Stimulated activated CD4-positive, alpha-beta T cell treated with anti-CD3 and anti-CD28 coated beads, Interleukin-2, amount 100 ng/mL, for 4 hours (primary cell): ENCODE measurements around the gene WIPF2.
"Not testable (repeated sequence)": the region's sequence is repeated elsewhere in the genome, so short reads cannot be mapped to it uniquely, and the experiment has no call there.

Experiments used
- DNase-seq: peaks from one replicate; pipeline ENCODE4 v3.0.0-alpha.2; 2020; ENCODE audit warnings: low read depth

Gene WIPF2

DNA sequence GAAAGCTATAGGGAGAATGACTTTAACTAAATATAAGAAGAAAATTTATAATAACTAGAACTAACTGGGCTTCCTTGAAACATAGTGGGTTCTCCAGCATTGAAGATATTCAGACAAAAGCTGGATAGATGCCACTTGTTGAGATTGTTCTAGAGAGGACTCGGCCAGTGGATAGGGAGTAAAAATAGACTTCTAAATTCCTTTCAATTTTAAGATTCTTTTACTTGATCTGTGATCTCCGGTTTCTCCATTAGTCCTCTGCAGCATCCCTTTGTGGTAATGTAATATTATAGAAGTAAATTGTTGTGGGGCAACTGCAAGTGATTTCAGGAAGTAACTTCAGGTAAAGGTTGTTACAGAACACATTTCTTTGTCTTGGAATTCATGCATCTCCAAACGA, 79.6 kb downstream of the WIPF2 start:
- DNase-seq, result no peak

DNA sequence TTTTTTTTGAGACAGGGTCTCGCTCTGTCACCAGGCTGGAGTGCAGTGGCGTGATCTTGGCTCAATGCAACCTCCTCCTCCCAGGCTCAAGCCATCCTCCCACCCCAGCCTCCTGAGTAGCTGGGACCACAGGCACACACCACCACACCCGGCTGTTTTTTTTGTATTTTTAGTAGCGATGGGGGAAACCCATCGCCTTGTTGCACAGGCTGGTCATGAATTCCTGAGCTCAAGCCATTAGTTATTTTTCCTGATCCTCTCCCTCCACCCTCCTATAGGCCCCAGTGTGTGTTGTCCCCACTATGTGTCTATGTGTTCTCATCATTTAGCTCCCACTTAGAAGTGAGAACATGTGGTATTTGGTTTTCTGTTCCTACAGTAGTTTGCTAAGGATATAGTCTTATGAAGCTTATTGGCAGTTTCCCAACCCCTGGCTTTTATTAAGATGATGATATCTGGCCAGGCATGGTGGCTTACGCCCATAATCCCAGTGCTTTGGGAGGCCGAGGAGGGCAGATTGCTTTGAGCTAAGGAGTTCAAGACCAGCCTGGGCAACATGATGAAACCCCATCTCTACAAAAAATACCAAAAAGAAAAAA, 80.2 kb downstream of the WIPF2 start:
- not testable (repeated sequence) for DNase-seq

DNA sequence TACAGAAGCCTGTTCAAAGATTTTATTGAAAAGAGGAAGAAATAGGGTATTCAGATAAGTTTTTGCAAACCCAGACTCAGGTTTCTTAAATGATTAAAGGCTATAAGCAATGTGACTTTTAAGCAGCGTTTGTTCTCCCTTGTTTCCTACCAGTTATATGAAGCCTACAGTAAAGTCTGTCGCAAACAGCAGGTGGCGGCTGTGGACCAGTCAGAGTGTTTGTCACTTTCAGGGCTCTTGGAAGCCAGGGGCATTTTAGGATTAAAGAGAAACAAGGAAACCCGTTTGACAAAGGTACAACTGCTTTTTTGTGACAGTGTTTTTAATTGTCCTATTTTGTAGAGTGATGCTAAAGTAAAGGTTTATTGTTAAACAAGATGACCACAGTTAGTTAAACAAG, 82.2 kb downstream of the WIPF2 start:
- DNase-seq, result no peak

DNA sequence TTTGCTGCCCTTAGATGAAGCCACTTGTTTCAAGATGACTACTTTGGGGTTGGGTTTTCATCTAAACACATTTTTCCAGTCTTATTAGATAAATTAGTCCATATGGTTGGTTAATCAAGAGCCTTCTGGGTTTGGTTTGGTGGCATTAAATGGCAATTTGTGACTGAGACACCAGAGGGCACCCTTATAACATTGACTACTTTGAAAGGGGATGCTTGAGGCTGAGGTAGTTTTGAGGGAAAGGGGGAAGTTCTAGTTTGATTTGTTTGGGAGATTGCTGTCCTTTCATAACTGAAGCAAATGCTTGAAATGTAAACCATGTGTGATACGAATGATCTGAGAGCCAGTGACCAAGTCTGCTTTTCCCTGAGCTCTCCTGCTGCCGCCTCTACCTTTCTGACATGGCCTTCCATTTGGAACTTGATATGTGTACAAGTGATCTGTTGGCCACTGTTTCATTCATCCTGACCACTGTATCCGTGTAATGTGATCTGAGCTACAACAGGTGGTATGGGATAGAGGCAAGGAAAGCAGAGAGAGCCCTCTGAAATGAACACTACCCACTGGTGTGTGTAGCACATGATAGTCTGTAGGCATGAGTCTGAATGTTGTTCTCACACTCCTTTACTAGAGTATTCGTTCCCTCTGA, 84.0 kb downstream of the WIPF2 start:
- DNase-seq, result no peak

DNA sequence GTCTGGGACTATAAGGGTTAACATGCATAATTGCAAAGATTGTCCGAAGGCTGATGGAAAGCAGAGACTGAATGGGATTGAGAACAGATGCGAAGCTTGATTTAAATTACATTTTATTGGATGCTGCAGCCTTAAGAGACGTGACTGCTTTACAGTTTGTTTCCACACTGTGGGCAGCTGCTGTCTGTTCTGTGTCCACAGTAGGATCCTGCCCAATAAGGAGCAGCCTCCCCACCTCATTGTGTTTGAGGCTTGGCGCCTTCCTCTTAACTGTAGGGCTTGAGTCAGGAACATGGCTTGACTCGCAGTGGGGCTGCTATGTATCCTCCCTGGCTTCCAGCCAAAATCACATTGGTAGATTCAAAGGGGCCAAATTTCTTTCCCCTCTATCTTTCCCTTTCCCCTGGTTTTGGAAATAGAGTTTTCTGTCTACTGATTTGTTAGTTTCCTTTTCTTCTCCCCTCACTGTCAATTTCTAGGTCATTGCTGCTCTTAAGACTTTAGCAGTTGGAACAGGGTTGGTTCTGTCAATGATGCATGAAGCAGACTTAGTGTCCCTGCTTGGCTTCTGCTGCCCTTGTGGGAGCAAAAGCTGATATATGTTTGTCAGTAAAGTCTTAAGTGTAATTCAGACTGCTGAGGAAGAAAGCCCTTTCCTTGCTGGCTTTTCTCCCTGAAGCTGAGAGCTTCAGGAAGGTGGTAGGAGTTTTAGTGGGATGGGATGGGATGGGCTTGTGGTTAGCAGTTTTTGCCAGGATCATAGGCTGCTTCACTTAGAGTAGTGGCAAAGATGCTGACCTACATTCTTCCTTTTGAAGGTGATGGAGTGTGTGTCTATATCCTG, 84.8 kb downstream of the WIPF2 start:
- no peak for DNase-seq

DNA sequence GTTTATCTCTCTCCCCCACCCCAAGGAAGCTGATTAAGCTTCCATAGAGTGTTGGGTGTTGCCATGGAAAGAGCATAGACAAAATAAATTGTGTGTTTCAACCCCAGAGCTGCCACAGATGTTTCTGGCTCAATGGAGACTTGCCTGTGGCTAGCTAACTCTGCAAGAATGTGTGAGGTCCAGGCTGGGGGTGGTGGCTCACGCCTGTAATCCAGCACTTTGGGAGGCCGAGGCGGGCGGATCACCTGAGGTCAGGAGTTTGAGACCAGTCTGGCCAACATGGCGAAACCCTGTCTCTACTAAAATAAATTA, 85.4 kb downstream of the WIPF2 start:
- not testable (repeated sequence) for DNase-seq

DNA sequence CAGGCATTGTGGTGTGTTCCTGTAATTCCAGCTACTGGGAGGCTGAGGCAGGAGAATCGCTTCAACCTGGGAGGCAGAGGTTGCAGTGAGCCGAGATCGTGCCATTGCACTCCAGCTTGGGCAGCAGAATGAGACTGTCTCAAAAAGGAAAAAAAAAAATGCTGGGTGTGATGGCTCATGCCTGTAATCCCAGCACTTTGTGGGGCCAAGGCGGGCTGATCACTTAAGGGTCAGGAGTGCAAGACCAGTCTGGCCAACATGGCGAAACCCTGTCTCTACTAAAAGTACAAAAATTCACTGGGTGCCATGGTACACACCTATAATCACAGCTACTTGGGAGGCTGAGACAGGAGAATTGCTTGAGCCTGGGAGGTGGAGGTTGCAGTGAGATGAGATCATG, 85.8 kb downstream of the WIPF2 start:
- not testable (repeated sequence) for DNase-seq

DNA sequence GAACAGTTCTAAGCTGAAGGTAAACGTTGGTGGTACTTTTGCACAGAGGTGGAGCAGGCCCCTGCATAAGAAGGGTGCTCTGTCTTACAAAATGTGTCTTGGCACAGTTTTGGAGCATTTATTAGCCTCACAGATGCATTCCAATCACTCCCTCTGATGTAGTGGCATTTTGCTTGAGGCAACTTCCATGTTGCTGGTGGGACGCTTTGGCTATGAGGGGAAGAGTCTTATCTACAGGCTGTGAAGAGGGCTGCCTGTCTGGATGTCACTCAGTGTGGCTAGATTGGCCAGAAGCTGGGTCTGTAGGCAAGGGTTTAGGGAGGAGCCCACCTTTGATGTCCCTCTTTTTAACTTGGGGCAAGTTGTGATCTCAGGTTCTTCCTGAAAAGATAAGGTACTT, 87.3 kb downstream of the WIPF2 start:
- no peak for DNase-seq

DNA sequence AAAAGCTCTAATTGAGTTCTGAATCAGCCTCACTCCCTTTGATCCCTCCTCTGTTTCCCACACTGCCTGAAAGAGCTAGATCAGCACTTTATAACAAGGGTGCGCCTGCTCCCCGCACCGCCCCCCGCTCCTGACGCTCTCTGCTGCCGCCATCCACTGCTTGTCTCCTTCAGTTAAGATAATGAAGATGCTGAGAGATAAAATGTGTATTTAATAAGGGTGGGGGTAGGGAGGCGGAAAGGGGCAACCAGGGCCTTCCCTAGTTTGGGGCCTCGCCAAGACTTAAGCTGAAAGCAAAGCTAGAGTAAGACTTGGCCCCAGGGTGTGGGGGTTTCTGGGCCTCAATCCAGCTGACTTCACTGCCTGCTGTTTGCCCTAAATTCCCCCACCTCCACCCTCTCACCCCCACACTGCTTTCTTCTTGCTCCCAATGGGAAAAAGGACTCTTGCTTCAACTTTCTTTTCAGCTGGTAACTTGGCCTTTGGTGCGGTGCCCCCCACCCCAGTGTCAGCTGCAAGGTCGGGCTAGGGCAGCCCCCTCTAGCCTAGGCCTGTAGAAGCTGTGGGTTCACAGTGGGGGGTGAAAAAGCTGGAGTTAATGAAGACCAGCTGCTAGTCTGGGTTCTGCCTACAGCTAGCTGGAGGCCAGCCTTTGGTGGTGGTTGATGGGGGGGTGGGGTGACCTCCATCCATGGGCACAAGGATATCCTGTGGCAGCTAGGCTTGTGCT, 88.1 kb downstream of the WIPF2 start:
- DNase-seq, result no peak

DNA sequence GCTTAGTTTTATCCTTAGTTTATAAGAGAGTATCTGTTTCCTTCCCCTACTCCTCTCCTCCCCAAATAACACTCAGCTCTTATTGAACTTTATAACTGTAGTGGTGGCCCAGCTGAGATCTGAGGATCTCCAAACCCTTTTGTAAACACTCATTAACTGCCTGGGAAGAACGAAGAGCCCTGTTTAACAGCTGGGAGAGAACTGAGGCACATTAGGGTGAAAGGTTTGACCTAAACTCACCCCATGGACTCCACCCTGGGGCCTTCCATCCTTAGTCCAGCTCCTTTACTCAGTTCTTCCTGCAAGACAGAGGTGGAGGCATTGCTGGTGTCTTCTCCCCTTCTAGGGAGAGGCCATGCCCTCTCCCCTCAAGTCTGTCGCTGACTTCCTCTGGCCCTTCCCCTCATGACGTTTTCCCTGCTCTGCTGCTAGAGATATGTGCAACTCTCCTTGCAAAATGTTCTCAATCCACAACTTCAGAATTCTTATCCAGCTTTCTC, 88.7 kb downstream of the WIPF2 start:
- no peak for DNase-seq

DNA sequence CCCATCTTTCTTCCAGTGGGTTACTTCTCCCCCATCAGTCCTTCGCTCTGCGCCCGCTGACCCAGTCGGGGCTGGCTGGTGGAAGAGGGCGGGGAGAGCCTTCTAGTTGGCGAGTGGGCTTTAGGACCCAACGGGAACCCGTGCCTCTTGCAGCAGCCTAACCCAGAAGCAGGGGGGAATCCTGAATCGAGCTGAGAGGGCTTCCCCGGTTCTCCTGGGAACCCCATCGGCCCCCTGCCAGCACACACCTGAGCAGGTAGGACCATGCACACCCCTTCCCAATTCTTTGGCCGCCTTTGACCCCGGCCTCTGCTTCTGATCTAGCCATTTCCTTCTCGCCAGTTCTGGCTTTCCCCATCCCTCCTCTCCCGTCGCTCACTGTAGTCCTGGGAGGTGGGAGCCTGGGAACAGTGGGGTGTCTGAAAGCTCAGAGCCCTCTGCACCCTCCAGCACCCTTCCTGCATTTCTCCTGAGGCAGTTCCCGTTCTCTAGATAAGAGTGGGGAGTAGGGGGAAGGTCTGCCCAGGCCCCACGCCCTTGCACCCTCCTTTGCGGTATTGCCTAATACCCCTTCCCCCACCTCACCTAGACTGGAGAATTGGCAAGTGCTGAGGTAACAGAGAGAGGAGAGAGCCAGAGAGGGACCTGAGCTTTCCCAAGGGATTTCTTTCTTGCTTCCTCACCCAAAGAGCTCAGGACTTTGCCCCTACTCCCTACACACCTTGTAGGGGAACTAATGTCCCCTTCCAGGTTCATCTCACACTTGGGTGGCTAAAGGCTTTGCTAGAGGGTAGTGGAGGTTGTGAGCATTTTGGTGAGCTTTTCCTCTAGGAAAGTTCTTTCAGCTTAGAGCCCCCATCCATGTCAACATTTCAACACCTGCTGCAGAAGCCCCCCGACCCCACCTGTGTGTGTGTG, 90.2 kb downstream of the WIPF2 start, which contains the start of gene RARA:
Gene RARA, plus strand, starts transcription at position 150 of the 918 bp plus-strand sequence. CDS start 22,039 bp downstream, outside the sequence.
- no peak for DNase-seq

DNA sequence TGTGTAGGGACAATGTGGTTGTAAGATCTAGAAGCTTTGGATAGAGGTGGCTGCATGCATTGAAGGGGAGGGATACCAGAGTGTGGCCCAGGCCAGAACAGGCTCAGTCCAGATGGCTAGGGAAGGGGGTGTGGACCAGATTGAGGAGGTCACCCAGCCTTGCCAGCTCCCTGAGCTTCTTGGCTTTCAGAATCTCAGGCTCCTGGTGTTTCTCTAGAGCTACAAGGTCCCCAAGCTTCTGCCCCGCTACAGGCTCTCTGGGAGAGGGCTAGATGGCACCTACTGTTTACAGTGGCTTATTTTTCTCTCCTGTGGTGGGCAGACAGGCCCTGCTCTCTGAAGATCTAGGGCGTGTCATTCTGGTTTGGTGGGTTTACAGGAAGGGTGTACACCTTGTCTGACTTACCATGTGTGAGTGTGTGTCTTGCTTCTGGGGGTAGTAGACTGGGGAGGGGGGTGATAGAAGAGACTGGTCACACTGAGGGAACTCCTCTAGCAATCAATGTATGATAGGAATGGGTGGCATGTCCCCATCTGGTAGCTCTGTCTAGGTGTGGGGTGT, 90.9 kb downstream of the WIPF2 start:
- DNase-seq, result no peak

DNA sequence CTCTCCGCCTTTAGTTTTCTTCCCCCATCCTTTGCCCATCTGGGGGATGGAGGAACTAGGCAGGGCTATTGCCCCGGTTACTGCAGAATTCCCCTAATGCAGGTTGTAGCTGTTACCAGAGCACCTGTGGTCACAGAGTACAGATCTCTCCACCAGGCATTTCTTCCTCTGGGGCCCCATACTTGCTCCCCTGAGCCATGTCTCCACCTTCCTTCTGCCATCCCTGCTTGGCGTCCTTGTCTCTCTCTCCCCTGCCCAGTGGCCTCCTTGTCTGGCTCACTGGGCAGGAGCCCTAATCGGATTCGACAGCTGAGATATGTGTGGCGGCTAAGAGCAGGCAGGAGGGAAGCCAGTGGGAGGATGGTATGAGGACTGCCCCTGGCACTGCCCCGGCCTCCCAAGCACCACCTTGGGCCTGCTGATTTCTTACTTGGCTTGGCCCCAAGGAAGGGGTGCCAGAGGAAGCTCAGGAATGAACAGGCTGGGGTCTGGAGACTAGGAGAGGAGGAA, 91.8 kb downstream of the WIPF2 start:
- no peak for DNase-seq

DNA sequence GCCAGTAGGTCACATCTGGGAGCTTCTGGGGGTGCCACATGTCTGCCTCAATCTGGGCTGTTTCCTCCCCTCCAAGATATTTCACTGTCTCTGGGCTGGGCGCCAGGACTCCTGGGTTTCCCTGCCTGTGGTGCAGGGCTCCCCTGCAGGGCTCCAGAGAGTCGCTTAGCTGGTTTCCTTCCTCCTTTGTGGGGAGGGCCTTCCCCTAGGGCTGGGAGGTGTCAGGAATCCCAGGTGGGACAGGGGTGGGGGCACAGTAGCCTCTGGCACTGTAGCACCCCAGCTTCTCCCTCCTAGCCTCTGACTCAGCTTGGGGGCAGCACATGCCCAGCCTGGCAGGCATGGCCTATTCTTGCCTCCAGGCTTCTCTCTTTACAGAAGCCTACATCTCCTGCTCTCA, 92.5 kb downstream of the WIPF2 start:
- DNase-seq, result no peak

DNA sequence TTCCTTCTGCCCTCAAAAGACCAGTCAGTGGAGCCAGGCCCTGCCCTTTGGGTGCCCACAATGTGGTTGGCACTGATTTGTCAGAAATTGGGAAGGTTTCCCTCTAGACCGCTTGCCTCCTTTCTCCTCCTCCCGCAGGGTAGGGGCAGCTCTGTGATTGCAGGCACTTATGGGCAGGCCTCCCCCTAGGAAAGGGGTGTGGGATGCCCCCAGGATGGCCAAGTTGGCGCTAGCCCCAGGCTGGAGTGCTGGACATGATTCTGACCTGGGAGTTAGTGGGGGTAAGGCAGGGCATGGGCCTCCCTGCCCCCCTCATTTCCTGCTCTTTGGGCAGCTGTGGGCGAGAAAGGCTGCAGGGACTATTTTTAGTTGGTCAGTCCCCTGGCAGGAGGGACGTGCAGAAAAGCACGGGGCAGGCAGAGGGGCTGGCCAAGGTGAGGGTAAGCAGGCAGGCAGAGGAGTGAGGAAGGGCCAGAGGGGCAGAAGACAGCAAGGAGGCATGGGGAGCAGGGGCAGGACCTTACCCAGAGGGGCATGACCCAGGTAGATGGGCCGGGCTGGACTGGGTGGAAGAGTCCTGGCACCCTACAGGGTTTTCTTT, 93.1 kb downstream of the WIPF2 start:
- no peak for DNase-seq

DNA sequence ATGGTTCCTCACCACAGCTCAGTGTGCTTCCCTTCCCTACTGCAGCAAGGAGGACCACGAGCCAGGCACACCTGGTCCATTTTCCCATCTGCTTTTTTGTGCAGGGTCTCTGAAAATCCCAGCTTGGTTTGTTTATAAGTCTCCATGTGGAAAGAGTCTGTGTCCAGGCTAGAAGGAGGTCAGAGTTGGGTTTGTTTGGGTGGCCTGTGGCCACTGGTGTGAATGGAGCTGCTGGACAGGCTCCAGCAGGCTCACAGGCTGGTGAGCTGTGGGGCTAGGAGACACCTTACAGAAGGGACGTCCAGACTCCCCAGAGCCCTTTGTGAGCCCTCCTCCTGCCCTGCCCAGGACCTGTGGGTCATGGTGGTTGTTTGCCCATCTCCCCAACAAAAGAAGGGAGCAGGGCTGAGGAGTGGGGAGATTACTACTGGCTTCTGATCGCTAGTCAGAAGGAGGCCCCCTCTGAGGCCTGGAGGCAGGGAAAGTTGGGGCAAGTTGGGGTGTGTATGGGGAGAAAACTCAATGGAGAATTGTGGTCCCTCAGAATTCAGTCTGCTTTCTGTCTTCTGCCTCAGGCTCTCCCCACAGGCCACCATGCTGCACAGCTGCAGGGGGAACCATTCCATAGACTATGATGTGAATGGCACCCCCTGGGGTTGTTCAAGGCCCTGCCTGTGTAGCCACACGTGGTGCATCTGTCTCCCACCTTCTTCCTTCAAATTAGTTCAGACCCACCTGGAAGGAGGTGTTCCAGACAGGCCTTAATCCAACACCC, 94.0 kb downstream of the WIPF2 start:
- no peak for DNase-seq

DNA sequence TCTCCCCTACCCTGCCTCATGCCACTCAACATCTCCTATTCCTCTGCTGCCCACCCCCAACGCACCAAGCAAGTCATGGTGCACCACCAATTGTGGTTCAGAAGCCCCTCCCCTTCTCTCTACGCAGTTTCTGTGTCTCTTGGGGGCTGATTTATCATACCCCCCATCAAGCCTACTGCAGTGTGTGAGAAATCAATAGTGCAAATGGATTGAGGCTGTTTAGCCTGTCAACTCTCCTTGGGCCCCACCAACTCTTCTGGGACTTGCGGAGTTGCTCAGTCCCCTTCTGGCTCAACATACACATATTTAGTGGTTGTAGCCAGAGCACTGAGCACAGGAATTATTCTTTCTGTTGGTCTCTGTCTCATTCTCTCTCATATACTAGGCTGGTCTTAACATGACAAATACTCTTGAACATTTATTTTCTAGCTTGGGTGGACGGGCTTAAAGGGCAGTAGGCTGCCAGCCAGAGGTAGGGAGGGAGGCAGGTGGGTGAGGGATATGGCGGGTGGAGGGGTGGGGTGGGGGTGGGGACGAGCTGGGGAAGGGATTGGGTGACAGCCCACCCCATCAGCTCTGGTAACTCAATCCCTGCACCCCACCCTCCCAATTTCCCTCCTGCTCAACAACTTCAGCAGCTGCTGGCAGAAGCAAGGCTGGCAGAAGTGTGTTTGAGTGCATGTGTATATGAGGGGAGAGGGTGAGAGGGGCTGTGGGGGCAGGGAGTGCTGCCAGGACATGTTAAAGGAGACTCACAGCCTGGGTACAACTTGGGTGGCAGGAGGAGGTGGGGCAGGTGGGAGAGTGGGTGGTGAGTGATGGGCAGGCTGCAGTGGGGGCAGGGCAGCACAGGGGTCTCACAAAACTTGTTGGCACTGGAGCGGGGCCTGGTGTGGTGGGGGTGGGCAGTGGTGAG, 94.8 kb downstream of the WIPF2 start:
- DNase-seq, result no peak

DNA sequence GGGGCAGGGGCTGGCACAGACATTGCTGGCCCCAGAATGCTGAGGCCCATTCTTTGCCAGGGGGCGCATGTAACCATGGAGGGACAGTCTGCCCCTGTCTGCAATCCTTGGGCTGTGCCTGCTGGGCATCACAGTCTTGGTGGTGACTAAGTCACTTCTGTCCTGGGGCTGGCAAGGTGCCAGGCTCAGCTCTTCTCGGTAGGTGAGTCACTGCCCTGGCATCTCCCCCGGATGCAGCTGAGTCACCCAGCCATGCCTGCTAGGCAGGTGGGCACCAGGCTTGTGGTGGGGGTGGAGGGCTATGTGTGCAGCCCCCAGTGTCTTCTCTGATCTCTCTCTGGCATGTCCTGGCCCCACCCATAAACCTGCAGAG, 95.5 kb downstream of the WIPF2 start:
- DNase-seq, result peak; percentile 92

DNA sequence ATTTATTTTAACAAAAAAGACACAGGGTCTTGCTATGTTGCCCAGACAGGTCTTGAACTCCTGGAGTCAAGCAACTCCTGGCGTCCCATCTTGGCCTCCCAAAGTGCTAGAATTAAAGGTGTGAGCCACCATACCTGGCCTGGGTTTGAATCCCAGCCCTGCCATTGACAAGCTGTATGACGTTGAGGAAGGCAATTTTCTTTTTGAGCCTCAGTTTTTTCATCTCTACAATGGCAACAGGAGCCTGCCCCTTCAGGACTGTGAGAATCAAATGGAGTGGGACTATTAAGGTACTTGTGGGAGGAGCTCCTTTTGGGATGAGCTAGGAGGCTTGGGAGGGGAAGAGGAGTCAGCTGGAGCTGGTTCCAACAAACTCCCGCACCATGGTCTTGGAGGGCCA, 96.1 kb downstream of the WIPF2 start:
- DNase-seq, result no peak
